ENCODE data around the gene BEST4.

Gene BEST4

GRCh38 chr1:44792736-44793502 is 4.9 kb upstream of the BEST4 start:
- no peak for TF ChIP-seq CTCF (IDR thresholded peaks at IDR 0.05; ENCODE audit: unreplicated experiment in 3 of 3)
- Mint-ChIP-seq H3K36me3 (ENCODE audit: low read depth) (no peaks in the 10 kb centered on the region), H3K9me3 (no peaks in the 10 kb centered on the region), H3K27me3 (ENCODE audit: low read depth) (no peaks in the 10 kb centered on the region), H3K4me3 (peak overlapping the region in 1 of 3 experiments; percentile 14), H3K4me1 (peaks cover 11% of the 10 kb centered on the region), H3K27ac (peak overlapping the region; percentile 26 to 65 (median 57))

- Mint-ChIP-seq H3K4me3 (no peak overlapping the region), H3K9me3 (no peaks in the 10 kb centered on the region), H3K36me3 (ENCODE audit: low read depth) (no peaks in the 10 kb centered on the region), H3K4me1 (peaks cover 11% of the 10 kb centered on the region), H3K27me3 (ENCODE audit: low read depth) (peaks cover 3% of the 10 kb centered on the region), H3K27ac (peak overlapping the region in 1 of 3 experiments; percentile 59)
- TF ChIP-seq CTCF (IDR thresholded peaks at IDR 0.05; ENCODE audit: unreplicated experiment in 3 of 3) = no peak
Measured at GRCh38 chr1:44790968-44791801, 3.2 kb upstream of the BEST4 start.

GRCh38 chr1:44787506-44787905 is 464 bp downstream of the BEST4 start:
- H3K27me3 Mint-ChIP-seq (ENCODE audit: low read depth) = peaks cover 3% of the 10 kb centered on the region
- H3K9me3 Mint-ChIP-seq = no peaks in the 10 kb centered on the region
- no peak overlapping the region for H3K4me3 Mint-ChIP-seq
- H3K36me3 Mint-ChIP-seq (ENCODE audit: low read depth) = peaks cover 8% of the 10 kb centered on the region
- no peak for TF ChIP-seq CTCF (IDR thresholded peaks at IDR 0.05; ENCODE audit: unreplicated experiment in 3 of 3)
- peaks cover 15% of the 10 kb centered on the region for H3K4me1 Mint-ChIP-seq
- no peak overlapping the region for H3K27ac Mint-ChIP-seq

GRCh38 chr1:44786841-44787426 is 1.0 kb downstream of the BEST4 start:
- Mint-ChIP-seq H3K36me3 (ENCODE audit: low read depth) (peaks cover 8% of the 10 kb centered on the region), H3K4me3 (peak overlapping the region; percentile 50 to 65 (median 57)), H3K27me3 (ENCODE audit: low read depth) (peaks cover 3% of the 10 kb centered on the region), H3K9me3 (no peaks in the 10 kb centered on the region), H3K4me1 (peaks cover 15% of the 10 kb centered on the region), H3K27ac (peak overlapping the region in 1 of 3 experiments; percentile 60)
- no peak for TF ChIP-seq CTCF (IDR thresholded peaks at IDR 0.05; ENCODE audit: unreplicated experiment in 3 of 3)

- peak; percentile 98 to 99 (median 98) for TF ChIP-seq CTCF (IDR thresholded peaks at IDR 0.05; ENCODE audit: unreplicated experiment in 3 of 3)
- H3K27ac Mint-ChIP-seq = peak overlapping the region in 1 of 3 experiments; percentile 60
- H3K9me3 Mint-ChIP-seq = no peaks in the 10 kb centered on the region
- peaks cover 15% of the 10 kb centered on the region for H3K4me1 Mint-ChIP-seq
- H3K4me3 Mint-ChIP-seq = peak overlapping the region; percentile 57 to 68 (median 65)
- peaks cover 3% of the 10 kb centered on the region for H3K27me3 Mint-ChIP-seq (ENCODE audit: low read depth)
- H3K36me3 Mint-ChIP-seq (ENCODE audit: low read depth) = peaks cover 13% of the 10 kb centered on the region
Measured at GRCh38 chr1:44786138-44786840, 1.7 kb downstream of the BEST4 start.

Data from nephron (organoid).